HepG2 (cell line): ENCODE data around the gene TRIM23. TPM values are rescaled to one million over a fixed set of nuclear protein-coding genes. Genes with fewer than 3 reads are reported as not detected.

Experiments used
- CENPT ChIP-seq: sonication (generic); formaldehyde crosslinking; IDR thresholded peaks from 2 replicates; pipeline ENCODE4 v1.8.0; 2022; ENCODE audit warnings: low read depth, mild to moderate bottlenecking, moderate library complexity, missing genetic modification reagents
- ELF4 ChIP-seq: sonication (generic); formaldehyde crosslinking; IDR thresholded peaks from 2 replicates; pipeline ENCODE4 v1.5.0; 2020; ENCODE audit warnings: missing genetic modification reagents, mild to moderate bottlenecking, moderate library complexity, borderline replicate concordance
- GATAD2A ChIP-seq: IDR thresholded peaks from 2 replicates; pipeline ENCODE4 v1.6.1; 2016
- MAFF ChIP-seq: IDR thresholded peaks from 2 replicates; pipeline ENCODE4 v1.6.1; 2011; ENCODE audit warnings: low read depth, low read length, improper control_type of control experiment
- NFATC3 ChIP-seq: sonication (generic); formaldehyde crosslinking; IDR thresholded peaks from 2 replicates; pipeline ENCODE4 v1.5.1; 2020; ENCODE audit warnings: mild to moderate bottlenecking, missing genetic modification reagents
- NFYB ChIP-seq: sonication (generic); formaldehyde crosslinking; IDR thresholded peaks from 2 replicates; pipeline ENCODE4 v1.4.0; 2020; ENCODE audit warnings: missing genetic modification reagents
- PCBP2 ChIP-seq: fragments of 200-400 bp; formaldehyde crosslinking; optimal IDR thresholded peaks from 2 replicates; pipeline ENCODE3; 2018; ENCODE audit warnings: low read length, low read depth; ENCODE audit not compliant: poor library complexity, severe bottlenecking
- RBM22 ChIP-seq: fragments of 200-400 bp; formaldehyde crosslinking; optimal IDR thresholded peaks from 2 replicates; pipeline ENCODE3; 2017; ENCODE audit warnings: mild to moderate bottlenecking, low read length, moderate library complexity
- RFXANK ChIP-seq: IDR thresholded peaks from 2 replicates; pipeline ENCODE4 v1.6.1; 2016
- TBX3 ChIP-seq: fragments of 450-650 bp; IDR thresholded peaks from 2 replicates; pipeline ENCODE4 v1.6.1; 2017; ENCODE audit warnings: antibody characterized with exemption, mild to moderate bottlenecking, inconsistent platforms, borderline replicate concordance
- TFE3 ChIP-seq: IDR thresholded peaks from 2 replicates; pipeline ENCODE4 v1.6.1; 2016
- ZBTB33 ChIP-seq: sonication (generic); formaldehyde crosslinking; IDR thresholded peaks from 2 replicates; pipeline ENCODE4 v1.4.0; 2020; ENCODE audit warnings: missing genetic modification reagents
- ZHX2 ChIP-seq, 2 experiments: sonication (generic) in 1 of 2; formaldehyde crosslinking in 1 of 2; IDR thresholded peaks; 2 replicates each; pipeline versions ENCODE4 v1.6.1 to v1.9.0; 2014 to 2022; ENCODE audit warnings: antibody characterized with exemption in 1 of 2, borderline replicate concordance in 1 of 2, inconsistent platforms in 1 of 2, low read depth in 1 of 2, missing genetic modification reagents in 1 of 2
- ZNF296 ChIP-seq: sonication (generic); formaldehyde crosslinking; conservative IDR thresholded peaks from 2 replicates; pipeline ENCODE4 v1.5.0; 2020; ENCODE audit warnings: mild to moderate bottlenecking, missing genetic modification reagents
- ZNF430 ChIP-seq: sonication (generic); formaldehyde crosslinking; IDR thresholded peaks from 2 replicates; pipeline ENCODE4 v1.9.0; 2021; ENCODE audit warnings: mild to moderate bottlenecking, missing genetic modification reagents
- ZNF597 ChIP-seq: sonication (generic); formaldehyde crosslinking; IDR thresholded peaks from 2 replicates; pipeline ENCODE4 v1.5.0; 2020; ENCODE audit warnings: missing genetic modification reagents
- ZZZ3 ChIP-seq: sonication (generic); formaldehyde crosslinking; IDR thresholded peaks from 2 replicates; pipeline ENCODE4 v1.4.0; 2020; ENCODE audit warnings: missing genetic modification reagents, mild to moderate bottlenecking, borderline replicate concordance
- polyA plus RNA-seq, 8 experiments: library from polyadenylated mRNA; depleted of rRNA in 3 of 8; stranded (reverse) in 7 of 8; unstranded in 1 of 8; fragments of >200 nt; fragmentation: Illumina TruSeq in 4 of 8; extraction: Trizol in 4 of 8; gene quantifications; 2 replicates each; pipeline versions ENCODE4 v1.2.1 to v1.2.3, GENCODE V29; 2011 to 2016; ENCODE audit warnings: low read depth in 4 of 8, missing spikeins in 1 of 8, mixed read lengths in 1 of 8; ENCODE audit not compliant: insufficient read depth in 1 of 8
- total RNA-seq, 5 experiments: library from RNA; depleted of rRNA; stranded (reverse); fragments of >200 nt; fragmentation: Illumina TruSeq; extraction: Trizol; gene quantifications; 2 replicates each; pipeline ENCODE4 v1.2.3, GENCODE V29; 2016; ENCODE audit warnings: low read depth in 1 of 5

The TRIM23 gene
- total and polyA plus RNA-seq, 2 of the 13 experiments (the other 11 are each of a cell fraction or from before 2014, with no cell fraction given) = 4.6 to 11.4 TPM

GRCh38 chr5:65562731-65563701 lies 61.1 kb downstream of the TRIM23 start, which contains the start of the genes CENPK and PPWD1 (continued):
- TF ChIP-seq CENPT (CRISPR knock-in tag) (no peak), TBX3 (0 out of 2 replicates have a peak, but pooled peaks have one; percentile 8), PCBP2 (no peak), TFE3 (CRISPR knock-in tag) (no peak), ZBTB33 (CRISPR knock-in tag) (no peak), MAFF (peak; percentile 1; the same call in 1 of the 2 replicates), ZHX2 (IDR thresholded peaks at IDR 0.05; ENCODE audit: low read depth) (peak; percentile 93), ZHX2 (CRISPR knock-in tag; IDR thresholded peaks at IDR 0.05; ENCODE audit: borderline replicate concordance) (no peak), RFXANK (CRISPR knock-in tag) (peak; percentile 86; the same call in 1 of the 2 replicates), RBM22 (no peak), GATAD2A (CRISPR knock-in tag) (no peak; the same call in 1 of the 2 replicates), ZNF430 (CRISPR knock-in tag) (peak; percentile 68; the same call in 1 of the 2 replicates), ZNF296 (CRISPR knock-in tag) (no peak), NFYB (peak; percentile 99), NFATC3 (CRISPR knock-in tag) (no peak), ZZZ3 (no peak), ZNF597 (CRISPR knock-in tag) (no peak), ELF4 (CRISPR knock-in tag) (0 out of 2 replicates have a peak, but pooled peaks have one; percentile 35)
